ENCODE results near the gene TNFAIP1.

TNFAIP1 gene

DNA sequence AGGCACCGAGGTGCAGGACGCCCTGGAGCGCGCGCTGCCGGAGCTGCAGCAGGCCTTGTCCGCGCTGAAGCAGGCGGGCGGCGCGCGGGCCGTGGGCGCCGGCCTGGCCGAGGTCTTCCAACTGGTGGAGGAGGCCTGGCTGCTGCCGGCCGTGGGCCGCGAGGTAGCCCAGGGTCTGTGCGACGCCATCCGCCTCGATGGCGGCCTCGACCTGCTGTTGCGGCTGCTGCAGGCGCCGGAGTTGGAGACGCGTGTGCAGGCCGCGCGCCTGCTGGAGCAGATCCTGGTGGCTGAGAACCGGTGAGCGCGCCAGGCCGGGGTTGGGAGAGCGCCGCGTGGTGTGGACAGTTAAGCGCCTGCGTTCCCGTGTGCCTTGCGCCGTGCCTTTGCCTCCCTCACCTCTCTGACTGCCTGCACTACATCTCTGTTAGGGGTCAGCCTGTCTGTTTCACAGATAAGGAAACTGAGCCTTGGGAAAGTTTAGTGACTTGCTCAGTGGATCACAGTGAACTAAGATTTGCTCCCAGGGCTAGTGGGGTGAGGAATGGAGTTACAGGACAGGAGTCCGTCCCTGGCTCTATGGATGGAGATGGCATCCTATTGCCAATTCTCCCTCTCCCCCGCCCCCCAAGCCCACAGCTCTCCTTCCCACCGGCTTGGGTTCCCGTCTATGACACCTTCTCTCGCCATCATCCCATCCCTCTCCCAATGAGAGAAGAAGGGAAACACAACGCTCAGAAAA, 36.8 kb downstream of the TNFAIP1 start:
- no peak for DNase-seq

DNA sequence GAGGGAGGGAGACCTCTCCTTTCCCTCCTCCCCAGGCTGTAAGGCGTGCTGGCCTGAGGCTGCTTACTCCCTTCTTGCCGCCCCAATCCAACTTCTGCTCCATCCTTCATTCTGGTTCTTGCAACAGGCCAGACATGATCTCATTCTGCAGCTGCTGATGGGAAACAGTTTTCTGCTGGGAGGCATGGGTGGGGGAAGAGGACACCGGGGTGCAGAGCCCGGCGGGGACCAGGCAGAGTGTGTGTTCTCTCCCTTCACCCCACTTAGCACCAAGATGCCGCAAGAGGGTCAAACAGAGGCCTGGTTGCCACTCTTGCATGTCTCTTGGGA, 37.3 kb downstream of the TNFAIP1 start:
- DNase-seq: no peak

DNA sequence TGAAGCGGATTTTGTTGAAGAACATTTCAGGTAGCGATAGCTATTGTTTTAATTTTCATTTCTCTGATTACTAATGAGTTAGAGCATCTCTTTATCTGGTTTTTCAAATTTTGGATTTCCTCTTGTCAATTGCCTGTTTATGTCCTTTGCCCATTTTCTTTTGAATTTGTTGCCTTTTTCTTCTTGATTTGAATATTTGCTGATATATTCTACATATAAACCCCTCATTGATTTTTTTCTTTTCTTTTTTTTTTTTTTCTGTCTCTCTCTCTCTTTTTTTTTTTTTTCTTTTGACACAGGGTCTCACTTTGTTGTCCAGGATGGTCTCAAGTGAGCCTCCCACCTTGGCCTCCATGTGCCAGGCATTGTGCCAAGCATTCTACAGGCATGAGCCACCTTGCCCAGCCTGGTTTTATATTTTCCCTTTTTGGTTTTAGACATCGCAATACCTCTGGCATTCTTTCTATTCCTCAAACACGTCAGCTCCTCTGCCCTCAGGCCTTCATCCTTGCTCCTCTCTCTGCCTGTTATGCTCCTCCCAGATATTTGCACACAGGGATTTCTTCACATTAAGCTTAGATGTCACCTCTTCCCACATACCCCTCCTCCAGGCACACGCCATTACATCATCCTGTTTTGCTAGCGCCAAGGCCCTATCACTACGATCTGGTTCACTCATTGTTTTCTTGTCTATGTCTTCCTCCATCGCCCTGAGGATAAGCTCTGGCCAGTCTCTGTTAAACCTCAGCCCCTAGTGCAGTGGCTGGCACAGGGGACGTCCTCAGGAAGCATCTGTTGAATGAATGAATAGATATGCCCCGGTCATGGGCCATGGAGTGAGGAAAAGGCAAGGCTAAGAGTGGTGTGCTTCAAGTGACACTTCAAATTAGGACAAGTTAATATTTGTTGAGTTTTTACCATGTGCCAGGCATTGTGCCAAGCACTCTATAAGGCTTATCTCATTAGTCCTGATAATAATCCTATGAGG, 44.5 kb downstream of the TNFAIP1 start:
- peak; percentile 61 for DNase-seq

DNA sequence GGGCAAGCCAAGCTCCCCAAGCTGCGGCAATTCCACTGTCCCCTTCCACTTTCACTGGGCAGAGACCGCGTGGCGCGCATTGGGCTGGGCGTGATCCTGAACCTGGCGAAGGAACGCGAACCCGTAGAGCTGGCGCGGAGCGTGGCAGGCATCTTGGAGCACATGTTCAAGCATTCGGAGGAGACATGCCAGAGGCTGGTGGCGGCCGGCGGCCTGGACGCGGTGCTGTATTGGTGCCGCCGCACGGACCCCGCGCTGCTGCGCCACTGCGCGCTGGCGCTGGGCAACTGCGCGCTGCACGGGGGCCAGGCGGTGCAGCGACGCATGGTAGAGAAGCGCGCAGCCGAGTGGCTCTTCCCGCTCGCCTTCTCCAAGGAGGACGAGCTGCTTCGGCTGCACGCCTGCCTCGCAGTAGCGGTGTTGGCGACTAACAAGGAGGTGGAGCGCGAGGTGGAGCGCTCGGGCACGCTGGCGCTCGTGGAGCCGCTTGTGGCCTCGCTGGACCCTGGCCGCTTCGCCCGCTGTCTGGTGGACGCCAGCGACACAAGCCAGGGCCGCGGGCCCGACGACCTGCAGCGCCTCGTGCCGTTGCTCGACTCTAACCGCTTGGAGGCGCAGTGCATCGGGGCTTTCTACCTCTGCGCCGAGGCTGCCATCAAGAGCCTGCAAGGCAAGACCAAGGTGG, 45.7 kb downstream of the TNFAIP1 start:
- peak; percentile 53 for DNase-seq

DNA sequence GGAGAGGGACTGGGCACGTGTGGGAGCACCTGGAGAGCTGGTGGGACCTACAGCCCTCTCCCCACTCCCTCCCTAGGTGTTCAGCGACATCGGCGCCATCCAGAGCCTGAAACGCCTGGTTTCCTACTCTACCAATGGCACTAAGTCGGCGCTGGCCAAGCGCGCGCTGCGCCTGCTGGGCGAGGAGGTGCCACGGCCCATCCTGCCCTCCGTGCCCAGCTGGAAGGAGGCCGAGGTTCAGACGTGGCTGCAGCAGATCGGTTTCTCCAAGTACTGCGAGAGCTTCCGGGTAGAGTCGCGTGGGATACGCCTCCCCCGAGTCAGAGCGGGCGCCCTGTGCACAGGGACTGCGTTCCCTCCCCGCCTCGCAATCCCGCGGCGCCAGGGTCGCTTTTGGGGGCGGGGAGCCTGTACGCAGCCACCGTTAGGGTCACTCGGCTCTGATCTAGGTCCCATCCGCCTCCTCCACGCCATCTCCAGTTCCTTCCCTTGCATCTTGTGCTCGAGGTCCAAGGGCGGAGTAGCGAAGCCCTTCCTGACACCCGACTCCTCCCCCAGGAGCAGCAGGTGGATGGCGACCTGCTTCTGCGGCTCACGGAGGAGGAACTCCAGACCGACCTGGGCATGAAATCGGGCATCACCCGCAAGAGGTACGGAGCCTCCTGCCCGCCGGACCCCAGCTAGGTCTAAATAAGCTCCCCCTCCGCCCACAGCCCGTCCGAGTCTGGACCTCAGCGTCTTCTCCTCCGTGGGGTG, 48.9 kb downstream of the TNFAIP1 start:
- DNase-seq: peak; percentile 66

DNA sequence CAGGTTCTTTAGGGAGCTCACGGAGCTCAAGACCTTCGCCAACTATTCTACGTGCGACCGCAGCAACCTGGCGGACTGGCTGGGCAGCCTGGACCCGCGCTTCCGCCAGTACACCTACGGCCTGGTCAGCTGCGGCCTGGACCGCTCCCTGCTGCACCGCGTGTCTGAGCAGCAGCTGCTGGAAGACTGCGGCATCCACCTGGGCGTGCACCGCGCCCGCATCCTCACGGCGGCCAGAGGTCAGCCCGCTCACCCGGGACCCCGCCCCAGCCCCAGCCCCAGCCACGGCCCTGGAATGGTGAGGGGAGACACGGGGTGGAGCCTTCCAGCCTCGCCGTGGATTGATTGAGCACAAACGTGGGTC, 49.5 kb downstream of the TNFAIP1 start:
- DNase-seq: no peak

DNA sequence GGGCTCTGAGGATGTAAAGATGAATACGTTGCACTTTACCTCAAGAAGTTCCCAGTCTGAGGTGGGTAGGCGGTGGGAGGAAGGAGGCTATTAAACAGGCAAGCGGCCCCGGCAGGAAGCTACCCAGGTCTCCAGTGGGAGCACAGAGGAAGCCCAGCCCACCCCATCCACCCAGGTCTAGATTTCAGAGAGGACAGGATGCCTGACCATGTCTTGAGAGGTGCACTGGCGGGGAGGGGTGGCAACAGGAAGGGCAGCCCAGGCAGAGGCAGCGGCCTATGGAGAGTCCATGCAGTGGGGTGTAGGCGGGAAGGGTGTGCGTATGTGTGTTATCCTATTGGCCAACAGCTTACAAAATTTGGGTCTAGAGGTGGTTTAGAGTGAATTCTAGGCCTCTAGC, 49.8 kb downstream of the TNFAIP1 start:
- DNase-seq: no peak

DNA sequence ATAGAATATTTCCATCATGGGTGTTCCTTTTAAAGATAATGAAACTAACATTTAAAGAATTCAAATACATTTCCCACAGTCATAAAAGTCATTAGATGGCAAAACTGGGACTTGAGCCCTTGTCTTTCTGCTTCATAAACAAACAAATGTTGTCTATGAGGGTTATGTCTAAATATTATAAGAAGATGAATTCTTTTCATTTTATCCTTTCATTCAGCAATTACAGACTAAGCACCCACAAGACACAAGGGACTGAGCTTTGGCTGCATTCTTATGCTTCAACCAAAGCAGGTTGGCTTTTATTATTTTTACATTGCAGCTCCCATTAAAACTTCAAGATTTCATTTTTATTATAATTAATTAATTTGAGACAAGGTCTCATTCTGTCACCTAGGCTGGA, 50.8 kb downstream of the TNFAIP1 start:
- no peak for DNase-seq

DNA sequence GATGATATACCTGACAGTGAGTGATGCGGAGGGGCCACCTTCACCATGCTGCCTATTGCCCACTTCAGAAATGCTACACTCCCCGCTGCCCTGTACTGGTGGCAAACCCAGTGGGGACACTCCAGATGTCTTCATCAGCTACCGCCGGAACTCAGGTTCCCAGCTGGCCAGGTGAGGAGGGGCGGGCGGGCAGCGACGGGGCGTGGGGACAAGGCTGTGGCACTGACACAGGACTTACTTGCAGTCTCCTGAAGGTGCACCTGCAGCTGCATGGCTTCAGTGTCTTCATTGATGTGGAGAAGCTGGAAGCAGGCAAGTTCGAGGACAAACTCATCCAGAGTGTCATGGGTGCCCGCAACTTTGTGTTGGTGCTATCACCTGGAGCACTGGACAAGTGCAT, 52.5 kb downstream of the TNFAIP1 start:
- DNase-seq: no peak

DNA sequence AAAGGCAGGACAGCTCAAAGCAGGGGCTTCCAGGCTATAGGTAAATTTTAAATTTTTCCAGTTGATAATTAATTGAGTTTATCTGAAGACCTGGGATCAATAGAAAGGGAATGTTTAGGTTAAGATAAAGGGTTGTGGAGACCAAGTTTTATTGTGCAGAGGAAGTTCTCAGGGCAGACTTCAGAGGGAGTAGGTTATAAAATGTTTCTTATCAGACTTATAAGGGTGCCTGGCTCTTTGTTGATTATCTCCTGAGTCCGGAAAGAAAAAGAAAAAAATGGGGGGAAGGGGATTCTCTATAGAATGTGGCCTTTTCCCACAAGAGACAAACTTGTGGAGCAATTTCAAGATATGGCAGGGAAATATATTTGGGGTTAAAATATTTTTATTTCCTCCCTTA, 54.6 kb downstream of the TNFAIP1 start:
- DNase-seq: no peak

DNA sequence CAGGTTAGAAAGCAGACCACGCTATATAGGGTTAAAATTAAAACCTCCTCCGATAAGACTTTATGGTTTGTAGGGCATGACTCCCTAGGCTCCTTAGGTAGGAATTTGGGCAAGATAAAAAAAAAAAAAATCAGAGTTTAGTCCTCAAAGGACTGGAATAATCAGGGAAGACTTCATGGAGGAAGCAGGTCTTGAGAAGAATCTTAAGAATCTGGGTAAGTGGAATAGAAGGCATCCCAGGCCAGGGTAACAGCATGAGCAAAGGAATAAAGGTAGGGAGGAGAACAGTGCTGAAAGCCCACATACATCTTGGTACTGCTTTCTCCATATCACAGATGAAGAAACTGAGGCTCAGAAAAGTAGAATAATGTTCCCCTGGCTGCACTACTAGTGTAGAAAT, 55.0 kb downstream of the TNFAIP1 start:
- DNase-seq: no peak

DNA sequence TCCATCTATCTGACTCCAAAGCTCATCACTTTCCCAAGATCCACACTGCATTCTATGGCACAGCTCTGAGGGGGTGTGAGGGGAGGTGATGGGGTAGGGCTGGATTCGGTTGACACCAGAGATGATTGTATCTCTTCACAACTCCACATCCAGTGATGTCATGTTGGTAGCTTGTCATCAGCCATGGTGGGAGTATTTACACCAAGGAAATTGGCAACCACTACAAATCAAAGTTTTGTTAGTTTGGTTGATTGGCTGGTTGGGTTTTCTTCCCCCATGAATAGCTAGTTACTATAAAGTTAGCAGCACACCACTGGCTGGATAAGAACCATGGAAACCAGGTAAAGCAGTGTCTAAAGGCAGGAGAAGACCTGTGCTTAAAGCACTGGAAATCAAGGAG, 55.4 kb downstream of the TNFAIP1 start:
- no peak for DNase-seq

DNA sequence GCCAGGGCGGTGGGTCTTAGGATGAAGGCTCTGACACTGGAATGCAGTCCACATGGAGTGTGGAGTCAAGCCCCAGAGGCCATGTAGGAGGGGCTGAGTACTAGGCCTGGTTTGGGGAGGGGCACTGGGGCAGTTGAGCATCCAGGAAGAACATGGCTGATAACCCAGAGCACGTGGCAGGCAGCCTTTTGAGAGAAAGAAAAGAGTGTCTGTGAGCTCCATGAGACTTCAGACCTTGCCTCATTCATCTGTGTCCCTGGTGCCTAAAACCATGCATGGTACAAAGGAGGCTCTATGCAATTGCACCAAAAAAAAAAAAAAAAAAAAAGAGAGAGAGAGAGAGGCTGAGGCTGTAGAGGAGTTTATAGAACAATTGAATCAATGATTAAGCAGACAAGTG, 55.8 kb downstream of the TNFAIP1 start:
- DNase-seq: no peak

DNA sequence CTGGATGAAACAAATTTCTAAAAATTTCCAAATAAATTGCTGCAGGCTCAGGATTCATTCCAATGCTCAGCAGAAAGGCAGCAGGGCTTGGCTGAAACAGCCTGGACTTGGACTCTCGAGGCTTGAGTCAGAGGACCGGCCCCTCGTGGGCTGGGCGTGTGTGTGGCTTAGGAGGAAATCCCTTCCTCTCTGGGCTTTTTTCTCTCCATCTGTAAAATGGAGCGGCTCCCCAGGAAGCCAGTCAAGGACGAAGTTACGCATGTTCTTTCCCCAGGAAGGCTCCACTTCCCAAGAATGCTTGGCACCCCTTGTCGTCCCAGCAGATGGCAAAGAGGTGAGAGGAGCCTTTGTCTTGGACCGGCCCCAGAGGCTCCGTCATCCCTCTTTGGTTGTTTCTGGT, 56.9 kb downstream of the TNFAIP1 start:
- no peak for DNase-seq

DNA sequence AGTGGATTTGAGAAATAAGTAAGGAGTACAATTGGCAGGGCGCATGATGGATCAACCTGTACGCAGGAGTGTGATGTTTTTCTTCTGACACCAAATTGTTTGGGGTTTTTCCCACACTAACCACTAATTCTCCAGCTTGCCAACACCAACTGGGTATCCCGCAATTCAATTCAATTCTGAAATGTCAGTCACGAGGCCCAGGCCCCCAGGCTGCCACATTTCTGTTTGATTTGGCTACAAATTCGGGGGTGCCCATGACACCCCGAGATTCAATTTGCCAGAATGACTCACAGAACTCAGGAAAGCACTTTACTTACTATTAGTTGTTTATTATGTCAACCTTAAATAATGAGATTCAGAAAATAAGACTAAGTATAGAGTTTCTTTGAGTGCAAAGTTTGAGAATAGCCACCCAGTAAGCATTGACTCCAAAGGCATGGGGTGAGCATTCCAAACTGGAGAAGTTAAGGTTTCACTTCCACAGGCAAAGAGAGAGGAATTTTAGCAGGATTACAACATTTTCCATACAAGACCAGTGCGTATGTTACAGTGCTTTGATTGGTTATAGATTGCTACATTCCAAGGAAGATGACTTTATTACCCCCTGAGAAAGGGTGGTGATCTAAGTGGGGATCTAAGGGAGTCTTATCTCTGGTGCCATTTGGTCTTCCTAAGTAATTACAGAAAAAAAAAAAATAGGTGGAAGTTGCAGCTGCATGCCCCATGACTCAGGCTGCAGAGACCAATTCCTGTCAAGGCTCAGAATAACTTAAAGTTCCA, 59.0 kb downstream of the TNFAIP1 start:
- no peak for DNase-seq

DNA sequence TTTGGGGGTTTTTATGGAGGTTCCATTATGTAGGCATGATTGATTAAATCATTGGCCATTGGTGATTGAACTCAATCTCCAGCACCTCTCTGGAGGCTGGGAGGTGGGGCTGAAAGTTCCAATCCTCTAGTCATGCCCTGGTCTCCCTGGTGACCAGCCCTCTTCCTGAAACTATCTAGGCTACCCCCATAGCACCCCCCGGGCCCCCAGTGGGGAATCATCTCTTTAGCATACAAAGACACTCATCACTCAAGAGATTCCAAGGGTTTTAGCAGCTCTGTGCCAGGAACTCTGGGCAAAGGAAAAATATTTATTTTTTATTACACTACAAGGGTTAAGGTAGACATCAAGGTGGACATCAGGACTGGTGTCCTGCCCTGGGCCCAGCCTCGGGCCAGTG, 59.9 kb downstream of the TNFAIP1 start:
- no peak for DNase-seq

DNA sequence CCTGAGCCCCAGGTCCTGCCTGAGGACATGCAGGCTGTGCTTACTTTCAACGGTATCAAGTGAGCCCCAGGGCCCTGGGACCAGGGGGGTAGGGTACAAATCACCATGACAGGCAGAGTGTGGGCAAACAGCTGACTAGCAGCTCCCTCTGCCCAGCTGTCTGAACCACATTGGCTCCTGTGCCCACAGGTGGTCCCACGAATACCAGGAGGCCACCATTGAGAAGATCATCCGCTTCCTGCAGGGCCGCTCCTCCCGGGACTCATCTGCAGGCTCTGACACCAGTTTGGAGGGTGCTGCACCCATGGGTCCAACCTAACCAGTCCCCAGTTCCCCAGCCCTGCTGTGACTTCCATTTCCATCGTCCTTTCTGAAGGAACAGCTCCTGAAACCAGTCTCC, 60.4 kb downstream of the TNFAIP1 start:
- no peak for DNase-seq
